HG03521 (cell line): Measurements from ENCODE around the gene MS4A15.

Source experiments
- ATAC-seq: cut with Tn5 transposase; IDR thresholded peaks from one replicate; pipeline ENCODE4 v1.9.1; 2021; ENCODE audit warnings: mild to moderate bottlenecking, moderate library complexity; ENCODE audit not compliant: unreplicated experiment

MS4A15 gene

DNA sequence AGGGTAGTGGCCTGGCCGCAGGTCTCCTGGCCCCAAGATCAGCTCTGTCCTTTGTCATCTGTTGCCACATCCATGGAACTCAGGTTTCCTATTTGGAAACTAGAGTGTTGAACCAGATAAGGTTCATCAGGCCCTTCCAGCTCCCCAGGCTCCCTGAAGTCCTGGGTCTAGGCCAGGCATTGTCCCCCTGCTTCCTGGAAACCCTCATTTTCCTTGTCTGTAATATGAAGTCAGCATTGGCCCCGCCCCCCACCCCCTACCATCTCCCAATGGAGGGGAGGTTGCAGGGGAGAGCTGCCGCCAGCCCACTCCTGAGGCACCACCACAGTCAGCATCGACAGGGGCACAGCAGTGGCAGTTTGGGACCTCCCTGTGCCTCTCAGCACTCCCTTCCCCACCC, 19.5 kb downstream of the MS4A15 start:
- no peak for ATAC-seq

DNA sequence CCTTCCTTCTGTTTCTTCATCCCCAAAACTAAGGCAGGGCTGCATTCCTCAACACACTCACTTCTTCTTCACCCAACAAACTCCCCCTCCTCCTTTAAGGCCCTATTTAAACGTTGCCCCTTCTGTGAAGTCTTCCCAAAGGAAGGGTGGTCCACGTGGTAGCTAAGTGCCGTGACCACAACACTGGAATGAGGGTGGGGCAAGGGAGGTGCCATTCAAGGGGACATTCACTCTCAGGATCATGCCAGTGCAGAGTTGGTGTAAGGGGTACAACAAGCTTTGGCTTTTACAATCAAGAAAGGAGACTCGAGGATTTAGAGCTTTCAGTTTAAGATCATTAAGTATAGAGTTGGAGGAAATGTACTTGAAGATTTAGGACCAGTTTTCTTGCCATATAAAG, 20.4 kb downstream of the MS4A15 start:
- no peak for ATAC-seq

DNA sequence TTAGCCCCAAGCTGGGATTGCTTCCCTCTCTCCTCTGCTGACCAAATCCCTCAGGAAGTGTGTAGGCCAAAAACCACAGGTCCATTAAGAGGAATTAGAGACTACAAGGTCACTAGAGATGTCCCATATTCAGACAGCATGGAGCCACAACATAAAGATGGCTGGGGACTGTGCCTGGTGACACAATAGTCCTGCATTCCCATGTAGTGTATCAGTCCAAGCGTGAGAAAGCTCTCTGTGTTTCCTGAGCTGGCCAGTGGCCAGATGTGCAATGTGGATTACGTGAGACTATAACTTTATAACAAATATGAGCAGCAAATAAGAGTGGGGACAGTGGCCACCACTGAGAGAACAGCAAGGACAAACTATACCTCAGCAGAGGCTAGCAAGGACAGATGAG, 20.9 kb downstream of the MS4A15 start:
- no peak for ATAC-seq

DNA sequence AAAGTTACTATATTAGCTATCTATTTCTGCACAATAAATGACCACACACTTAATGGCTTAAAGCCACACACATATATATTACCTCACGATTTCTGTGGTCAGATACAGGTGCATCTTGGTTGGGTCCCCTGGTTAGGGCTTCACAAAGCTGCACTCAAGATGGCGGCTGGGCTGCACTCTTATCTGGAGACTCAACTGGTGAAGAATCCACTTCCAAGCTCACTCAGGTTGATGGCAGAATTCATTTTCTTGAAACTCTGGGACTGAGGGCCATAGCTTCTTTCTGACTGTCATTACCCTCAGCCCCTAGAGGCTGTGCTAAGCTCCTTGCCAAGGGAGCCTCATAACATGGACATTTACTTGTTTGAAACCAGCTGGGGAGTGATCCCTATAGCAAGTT, 23.4 kb downstream of the MS4A15 start:
- no peak for ATAC-seq

DNA sequence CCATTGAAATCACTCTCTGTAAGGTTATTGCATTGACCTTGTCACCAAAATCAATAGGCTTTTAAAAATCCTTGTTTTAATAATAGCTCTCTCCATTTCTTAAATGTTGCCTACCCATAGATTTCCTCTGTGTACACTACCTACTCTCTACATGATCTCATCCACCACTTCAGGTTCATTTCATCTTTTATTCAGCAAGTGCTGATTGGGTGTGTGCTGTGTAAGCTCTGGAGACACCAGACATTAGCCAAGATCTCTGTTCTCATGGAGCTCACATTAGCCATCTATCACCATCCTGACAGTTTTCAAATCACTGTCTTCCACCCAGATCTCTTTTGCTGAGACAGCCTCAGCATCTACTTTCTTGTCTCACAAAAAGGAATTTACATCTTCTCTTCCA, 24.1 kb downstream of the MS4A15 start:
- no peak for ATAC-seq

DNA sequence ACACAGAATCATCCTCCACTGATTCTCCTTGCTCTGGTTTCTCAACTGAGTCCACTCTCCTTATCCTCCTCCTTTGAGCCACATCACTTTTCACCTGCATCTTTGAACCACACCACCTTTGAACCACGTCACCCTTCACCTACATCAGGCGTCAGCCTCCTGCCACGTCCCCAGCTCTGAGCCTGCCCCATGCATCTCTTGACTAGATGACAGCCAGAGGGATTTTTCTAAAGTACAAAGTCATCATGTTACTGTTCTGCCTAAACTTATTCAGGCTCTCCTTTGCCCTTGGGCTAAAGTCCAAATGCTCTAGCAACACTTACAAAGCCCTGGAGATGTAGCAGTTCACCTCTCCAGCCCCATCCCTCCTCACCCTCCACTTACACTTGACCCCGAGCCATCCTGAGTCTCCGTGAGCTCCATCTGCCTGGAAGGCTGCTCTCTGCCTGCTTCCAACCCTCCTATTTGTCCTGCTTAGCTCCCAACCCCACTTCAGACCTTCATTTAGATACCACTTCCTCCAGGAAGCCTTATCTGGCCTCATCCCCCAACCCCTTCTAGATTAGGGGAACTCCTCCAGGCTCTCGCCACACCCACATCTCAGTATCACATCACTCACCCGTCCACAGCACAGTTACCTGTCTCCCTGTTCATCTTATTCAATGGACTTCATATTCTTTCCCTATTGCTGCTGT, 24.8 kb downstream of the MS4A15 start:
- no peak for ATAC-seq

DNA sequence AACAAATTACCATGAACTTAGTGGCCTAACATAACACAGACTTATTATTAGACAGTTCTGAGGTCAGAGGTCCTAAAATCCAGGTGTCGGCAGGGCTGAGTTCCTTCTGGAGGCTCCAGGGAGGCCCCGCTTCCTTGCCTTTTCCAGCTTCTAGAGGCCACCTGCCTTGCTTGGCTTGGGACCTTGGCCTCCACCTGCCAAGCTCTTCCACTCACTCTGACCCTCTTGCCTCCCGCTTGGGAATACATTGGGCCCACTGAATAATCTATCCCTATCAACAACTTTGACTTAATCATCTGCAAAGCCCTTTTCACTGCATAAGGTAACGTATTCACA, 25.3 kb downstream of the MS4A15 start:
- no peak for ATAC-seq

DNA sequence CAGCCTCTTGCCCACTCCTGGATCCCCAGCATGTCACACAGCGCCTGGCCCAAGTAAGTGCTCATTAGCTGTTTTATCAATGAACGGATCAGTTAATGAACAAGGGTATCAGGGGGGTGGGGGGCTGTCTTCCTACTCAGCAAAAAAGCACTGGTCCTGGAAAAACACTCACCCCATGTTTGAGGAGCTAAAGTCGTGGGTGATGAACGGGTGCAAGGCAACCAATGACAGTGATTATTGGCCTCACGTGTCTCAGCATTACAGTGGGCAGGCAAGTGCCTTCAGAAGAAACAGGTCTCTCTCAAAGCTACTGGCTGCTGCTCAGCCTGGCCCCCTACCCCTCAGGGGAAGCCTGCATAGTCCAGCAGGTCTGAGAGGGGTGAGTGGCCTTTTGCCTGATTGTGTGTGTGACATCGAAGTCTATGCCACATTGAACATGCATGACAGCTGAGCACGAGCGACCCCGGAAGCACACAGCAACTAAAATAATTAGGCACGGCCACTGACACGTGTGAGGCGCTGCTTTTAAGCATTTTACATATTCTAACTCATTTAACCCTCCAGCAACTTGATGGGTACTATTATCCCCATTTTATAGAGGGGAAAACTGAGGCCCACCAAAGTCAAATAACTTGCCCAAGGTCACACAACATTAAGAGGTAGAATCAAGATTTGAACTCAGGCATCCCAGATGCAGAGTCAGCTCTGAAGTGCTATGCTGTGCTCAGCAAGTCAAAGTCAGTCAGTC, 25.9 kb downstream of the MS4A15 start:
- no peak for ATAC-seq

DNA sequence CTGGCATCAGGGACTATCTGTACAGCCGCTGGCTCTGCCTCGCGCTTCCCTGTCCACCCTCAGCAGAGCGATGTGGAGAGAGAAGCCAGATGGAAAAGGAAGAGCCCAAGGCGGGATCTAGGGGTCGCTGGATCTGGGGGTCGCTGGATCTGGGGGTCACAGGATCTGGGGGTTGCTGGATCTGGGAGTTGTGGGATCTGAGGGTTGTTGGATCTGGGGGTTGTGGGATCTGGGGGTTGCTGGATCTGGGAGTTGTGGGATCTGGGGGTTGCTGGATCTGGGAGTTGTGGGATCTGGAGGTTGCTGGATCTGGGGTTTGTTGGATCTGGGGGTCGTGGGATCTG, 26.4 kb downstream of the MS4A15 start:
- no peak for ATAC-seq

DNA sequence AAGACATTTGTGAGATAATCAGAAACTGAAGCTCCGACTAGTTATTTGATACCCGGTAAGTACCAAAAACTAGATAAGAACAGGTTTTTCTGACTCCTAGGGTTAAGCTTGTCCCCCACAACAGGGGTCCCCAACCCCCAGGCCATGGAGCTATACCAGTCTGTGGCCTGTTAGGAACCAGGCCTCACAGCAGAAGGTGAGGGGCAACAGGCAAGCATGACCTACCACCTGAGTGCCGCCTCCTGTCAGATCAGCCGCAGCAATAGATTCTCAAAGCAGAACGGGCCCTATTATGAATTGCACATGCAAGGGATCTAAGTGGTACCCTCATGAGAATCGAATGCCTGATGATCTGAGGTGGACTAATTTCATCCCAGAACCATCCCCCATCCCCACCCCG, 27.2 kb downstream of the MS4A15 start:
- no peak for ATAC-seq

DNA sequence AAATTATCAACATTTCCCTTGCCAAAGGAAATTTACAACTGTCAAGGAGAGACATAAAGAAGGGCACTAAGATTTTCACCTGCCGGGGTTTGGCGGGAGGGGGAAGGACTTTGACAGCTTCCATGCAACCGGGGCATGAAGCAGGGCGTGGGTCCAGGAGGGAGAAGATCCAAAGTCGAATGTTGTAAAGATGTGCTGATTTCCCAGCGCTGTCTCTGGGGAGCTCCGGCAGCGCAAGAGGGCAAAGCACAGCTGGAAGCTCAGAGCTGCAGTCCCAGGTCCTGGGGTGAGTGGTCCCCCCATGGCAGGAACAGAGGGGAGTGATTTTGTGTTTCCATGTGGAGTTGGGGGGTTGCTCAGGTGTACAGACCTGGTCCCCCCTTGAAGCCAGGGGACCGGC, 28.5 kb downstream of the MS4A15 start, which contains the start of gene MS4A10:
TSS of gene MS4A10 (plus strand) at position 198 of the 400 bp plus-strand sequence. CDS start 5,003 bp downstream, outside the sequence.
- no peak for ATAC-seq

DNA sequence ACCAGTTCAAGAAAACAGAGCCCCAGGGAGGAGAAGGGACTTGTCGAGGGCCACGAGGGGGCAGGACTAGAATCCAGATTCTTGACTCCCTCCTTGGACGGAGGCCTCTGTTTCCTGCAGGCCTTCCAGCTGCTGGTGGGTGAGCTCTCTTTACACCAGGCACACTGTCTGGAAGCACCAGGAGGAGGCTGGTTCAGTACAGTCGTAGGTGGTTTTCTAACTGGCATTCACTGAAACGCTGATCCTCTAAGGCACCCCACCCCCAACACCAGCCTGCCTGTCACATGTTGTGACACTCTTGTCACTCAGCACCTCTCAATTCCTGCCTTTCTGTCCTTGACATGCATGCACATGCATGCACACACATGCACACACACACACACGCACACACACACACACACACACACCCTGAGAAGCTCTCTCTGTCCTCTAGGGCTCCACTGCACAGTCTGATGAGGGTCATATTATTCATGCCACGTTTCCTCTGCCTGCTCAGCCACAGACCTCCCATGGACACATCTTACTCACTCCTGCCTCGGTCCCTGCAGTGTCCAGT, 29.2 kb downstream of the MS4A15 start:
- ATAC-seq: no peak

DNA sequence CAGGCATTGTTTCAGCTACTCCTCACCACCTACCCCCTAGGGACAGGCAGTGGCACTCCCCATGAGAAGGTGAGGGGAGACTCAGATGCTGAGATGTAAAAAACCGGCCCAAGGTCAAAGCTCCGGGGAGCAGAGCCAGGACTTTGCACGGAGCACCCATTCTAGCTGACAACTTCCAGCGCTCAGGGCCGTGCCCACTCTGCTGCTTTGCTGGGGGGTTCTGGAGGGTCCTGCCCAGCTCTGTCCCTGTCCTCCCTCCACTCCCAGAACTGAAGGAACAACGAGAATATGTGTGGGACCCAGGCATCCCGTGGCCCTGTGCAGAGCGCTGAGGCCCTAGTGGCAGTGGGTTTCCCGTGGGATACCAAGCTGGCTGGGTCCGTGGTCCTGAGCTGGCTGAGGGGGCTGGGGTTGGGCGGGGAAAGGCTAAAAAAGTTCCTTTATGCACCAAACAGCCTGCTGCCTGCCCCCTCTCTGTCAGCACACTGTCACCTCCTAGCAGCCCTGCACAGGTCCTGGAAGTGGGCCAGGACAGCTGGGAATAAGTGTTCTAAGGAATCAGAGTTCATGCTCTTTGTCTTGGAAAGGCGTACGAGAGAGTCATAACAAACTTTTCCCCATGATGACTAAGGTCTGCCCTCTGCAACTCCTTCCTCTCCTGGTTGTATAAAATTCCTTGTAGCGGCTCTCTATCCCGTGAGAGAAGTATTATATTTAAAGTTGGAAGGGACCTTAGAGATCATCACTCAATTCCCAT, 30.3 kb downstream of the MS4A15 start:
- no peak for ATAC-seq

DNA sequence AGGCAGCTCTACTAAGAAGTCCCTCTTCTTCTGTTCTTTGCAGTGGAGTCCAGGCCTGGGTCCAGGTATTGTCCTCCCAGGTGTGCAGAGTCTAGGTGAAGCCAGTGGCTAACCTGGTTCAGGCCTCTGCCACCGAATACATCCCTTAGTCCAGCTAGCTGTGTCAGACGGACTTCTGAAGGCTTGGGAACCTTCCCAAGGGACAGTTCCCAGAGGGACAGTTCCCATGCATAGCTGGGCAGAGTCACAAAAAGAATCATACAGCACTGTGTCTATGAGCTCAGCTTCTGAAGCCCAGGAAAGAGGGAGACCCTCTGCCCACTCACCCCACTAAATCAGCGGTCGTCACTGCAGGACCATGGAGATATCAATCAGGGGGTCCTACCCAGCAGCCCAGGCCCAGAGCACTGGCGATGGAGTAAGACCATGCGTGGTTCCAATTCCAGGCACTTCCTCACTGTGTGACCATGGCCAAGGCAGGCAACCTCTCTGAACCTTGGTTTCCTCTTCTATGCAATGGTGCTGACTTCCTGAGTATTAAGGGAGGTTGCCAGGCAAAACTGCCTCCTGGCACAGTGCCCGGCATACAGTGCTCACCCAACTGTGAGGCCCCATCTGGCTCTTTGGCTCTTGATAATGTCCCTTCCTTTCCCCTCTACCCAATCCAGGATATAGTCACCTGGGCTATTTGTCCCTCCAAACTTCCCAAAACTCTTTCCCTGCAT, 31.9 kb downstream of the MS4A15 start:
- no peak for ATAC-seq

DNA sequence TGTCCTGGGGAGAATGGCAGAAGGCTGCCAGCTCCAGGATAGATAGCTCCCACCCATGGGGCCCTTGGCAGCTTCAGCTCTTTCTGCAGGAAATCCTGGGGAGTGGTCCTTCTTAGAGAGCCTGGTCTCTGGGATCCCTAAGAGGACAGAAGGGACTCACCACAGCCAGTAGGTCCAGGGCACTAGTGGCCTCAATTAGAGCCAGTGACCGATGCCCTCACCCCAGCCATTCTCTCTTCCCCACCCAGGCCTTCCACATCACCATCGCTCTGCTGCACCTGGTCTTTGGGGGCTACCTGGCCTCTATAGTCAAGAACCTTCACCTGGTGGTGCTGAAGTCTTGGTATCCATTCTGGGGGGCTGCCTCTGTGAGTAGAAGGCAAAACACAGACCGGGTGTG, 34.1 kb downstream of the MS4A15 start:
- ATAC-seq: no peak

DNA sequence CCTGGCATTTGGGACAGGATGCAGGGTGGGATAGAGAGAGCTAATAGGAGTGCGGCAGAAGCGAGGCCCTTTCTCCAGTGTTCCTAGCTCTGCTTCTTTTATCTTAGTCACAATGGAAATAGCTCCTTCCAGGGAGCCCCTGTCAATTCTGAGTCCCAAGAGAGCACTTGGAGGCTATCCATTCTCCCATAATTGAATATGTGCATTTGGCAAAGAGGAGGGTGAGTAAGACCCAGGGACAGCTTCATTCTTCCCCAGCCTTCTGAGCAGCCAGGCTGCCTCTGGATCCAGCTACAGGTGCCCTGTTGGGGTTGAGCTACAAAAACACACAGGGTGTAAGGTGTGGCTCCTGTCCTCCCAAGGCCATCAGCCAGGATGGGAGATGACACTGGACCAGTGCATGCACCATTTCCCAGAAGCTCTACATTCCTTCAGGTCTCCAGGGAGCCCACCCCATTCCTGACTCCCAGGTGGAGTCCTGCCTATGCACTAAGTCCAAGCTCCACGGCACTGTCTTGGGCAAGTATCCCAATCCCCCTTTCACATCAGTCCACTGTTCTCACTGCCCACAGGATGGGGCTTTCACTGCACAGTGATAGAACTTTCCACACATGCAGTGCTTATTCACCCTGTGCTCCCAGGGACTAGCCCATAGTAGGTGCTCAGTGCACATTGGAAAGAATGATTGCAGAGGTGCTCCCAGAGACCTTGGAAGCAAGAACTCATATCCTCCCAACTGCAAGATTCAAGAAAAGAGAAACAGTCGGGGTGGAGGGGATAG, 34.7 kb downstream of the MS4A15 start:
- ATAC-seq: no peak

DNA sequence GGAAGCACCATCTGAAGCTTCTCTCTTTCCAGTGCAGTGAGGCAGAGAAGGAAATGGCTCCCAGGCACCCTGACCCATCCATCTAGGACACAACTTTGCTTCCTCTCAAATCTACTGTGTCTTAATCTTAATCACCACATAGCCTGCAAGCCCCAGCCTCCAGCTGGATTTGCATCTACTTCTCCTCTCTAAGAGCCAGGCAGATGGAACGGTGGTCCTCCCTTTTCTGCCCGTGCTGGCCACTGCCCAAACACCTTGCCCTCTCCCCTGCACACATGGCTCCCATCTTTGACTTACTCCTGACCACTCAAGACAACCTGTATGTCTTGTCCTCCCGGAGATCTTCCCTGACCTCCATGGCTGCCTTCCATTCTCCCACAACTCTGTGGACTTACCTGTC, 35.9 kb downstream of the MS4A15 start:
- no peak for ATAC-seq

DNA sequence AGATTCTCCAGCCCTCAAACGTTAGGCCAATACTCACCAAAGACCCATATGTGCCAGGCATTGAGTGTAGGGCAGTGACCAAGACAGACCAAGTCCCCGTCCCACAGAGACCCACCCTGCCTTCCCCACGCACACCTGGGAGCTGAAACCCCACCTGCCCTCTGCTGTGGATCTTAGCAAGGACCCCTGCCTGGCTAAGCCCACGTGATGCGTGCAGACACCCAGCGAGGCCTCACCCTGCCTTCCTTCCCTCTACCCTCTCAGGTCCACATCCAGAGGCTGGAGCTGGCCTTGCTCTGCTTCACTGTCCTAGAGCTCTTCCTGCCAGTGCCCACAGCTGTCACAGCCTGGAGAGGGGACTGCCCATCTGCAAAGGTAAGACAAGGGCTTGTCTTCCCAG, 38.6 kb downstream of the MS4A15 start:
- ATAC-seq: no peak

DNA sequence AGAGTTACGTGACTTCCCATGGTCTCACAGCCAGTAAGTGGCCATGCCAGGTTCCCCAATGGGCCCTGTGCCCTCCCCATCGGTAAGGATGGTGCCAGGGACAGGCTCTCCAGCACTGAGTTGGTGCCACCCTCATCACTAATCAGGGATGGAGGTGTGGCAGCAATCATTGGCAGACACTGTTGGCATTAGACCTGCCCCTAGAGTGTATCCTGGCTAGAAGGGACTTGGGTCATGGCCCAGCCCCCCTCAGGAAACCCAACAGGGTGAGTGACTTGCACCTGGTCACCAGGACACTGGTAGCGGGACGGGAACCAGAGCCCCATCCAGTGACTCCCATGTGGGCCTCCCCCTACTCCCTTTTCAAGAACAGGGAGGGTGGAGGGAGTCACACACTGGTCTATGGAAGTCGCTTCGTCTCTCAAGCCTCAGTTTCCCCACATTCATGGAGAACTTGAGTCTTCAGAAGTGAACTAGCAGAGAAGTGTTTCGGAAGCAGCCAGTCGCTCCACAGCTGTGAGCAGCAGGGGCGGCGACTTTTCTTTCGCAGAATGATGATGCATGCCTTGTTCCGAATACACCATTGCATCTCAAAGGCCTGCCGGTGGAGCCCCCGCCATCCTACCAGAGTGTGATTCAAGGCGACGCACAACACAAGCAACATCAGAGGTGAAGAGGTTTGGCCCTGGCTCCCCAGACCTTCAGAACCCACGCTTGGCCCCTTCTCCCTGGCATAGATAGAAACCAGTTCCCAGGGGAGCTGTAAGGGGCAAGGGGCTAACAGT, 41.4 kb downstream of the MS4A15 start:
- no peak for ATAC-seq

DNA sequence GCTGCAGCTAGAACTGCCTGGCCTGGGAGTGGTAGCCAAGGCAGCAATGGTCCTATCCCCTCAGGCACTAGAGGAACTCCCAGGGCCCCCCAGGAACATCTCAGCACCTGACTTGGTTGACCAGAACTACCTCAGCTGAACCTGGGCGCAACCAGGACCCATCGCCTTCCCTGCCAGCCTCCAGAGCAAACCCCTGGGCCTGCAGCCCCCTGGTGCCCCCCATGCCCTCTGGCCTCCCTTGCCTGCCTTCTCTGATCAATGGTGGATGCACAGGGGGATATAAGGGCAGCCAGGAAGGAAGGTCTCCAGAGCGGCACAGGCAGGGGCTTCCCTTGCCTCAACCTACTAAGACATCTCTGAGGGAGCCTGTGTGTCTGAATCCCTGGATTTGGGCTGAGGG, 42.0 kb downstream of the MS4A15 start:
- no peak for ATAC-seq
